WTC11 (cell line): Measurements from ENCODE around the gene LYSMD3.

Experiments used
- CTCF ChIP-seq: fragments of 200-600 bp; IDR thresholded peaks from 2 replicates; pipeline ENCODE4 v1.8.0; 2022; ENCODE audit warnings: antibody characterized with exemption
- NFYB ChIP-seq: sonication (generic); formaldehyde crosslinking; conservative IDR thresholded peaks from 2 replicates; pipeline ENCODE4 v1.8.0; 2022; ENCODE audit warnings: low read depth, missing genetic modification reagents
- STAT6 ChIP-seq: sonication (generic); formaldehyde crosslinking; conservative IDR thresholded peaks from 2 replicates; pipeline ENCODE4 v1.8.1; 2023; ENCODE audit warnings: mild to moderate bottlenecking, low read depth, missing genetic modification reagents, moderate library complexity
- TEAD4 ChIP-seq: sonication (generic); formaldehyde crosslinking; IDR thresholded peaks from 2 replicates; pipeline ENCODE4 v1.8.0; 2022; ENCODE audit warnings: mild to moderate bottlenecking, missing genetic modification reagents

- TF ChIP-seq STAT6 (CRISPR knock-in tag) (no peak), CTCF (no peak), TEAD4 (CRISPR knock-in tag) (no peak), NFYB (CRISPR knock-in tag) (no peak)
Observed at GRCh38 chr5:90477621-90478215, 51.7 kb downstream of the LYSMD3 start.
